ENCODE results near the gene EXOC1. TPM values are rescaled to one million over a fixed set of nuclear protein-coding genes. Genes with fewer than 3 reads are reported as not detected.

EXOC1 gene
- total and polyA plus RNA-seq, 12 donors, result 14.2 to 44.2 (median 29.2) TPM

- Histone ChIP-seq H3K36me3 (replicated peaks in 1 of 2) (no peaks in the 10 kb centered on the region), H3K27me3 (no peaks in the 10 kb centered on the region), H3K4me1 (replicated peaks in 1 of 2) (no peaks in the 10 kb centered on the region), H3K27ac (no peak overlapping the region), H3K4me3 (no peak overlapping the region), H3K9me3 (replicated peaks in 1 of 3) (no peaks in the 10 kb centered on the region)
- TF ChIP-seq CTCF (IDR thresholded peaks at IDR 0.05) (no peak), POLR2A (IDR thresholded peaks at IDR 0.05) (no peak)
- WGBS, 4 donors, result 80 to 97% (median 88%) methylated on average over 1 of the region's 1 CpG
- intact Hi-C loops (cut with DNase I), result no loop called here
- DNase-seq, result no peak
Measured at GRCh38 chr4:55938481-55938880, 85.0 kb downstream of the EXOC1 start.

- no peaks in the 10 kb centered on the region for H3K9me3 ChIP-seq (replicated peaks in 1 of 3)
- no peaks in the 10 kb centered on the region for H3K27me3 ChIP-seq
- no peak overlapping the region for H3K27ac ChIP-seq
- WGBS, 4 donors, result 70 to 100% (median 91%) methylated on average over 2 of the region's 2 CpGs
- TF ChIP-seq CTCF (IDR thresholded peaks at IDR 0.05), result no peak
- no peak for TF ChIP-seq POLR2A (IDR thresholded peaks at IDR 0.05)
- no peak overlapping the region for H3K4me3 ChIP-seq
- H3K36me3 ChIP-seq (replicated peaks in 1 of 2), result no peaks in the 10 kb centered on the region
- H3K4me1 ChIP-seq (replicated peaks in 1 of 2), result no peaks in the 10 kb centered on the region
- DNase-seq, result no peak
- intact Hi-C loops (cut with DNase I), result no loop called here
Measured at GRCh38 chr4:55939421-55939820, 86.0 kb downstream of the EXOC1 start.

GRCh38 chr4:55941881-55942396 is 88.5 kb downstream of the EXOC1 start:
- no peak for DNase-seq
- WGBS, 4 donors, result 76 to 92% (median 88%) methylated on average over 3 of the region's 3 CpGs
- Histone ChIP-seq H3K27me3 (no peaks in the 10 kb centered on the region), H3K9me3 (replicated peaks in 1 of 3) (no peaks in the 10 kb centered on the region), H3K27ac (no peak overlapping the region), H3K4me1 (replicated peaks in 1 of 2) (no peaks in the 10 kb centered on the region), H3K36me3 (replicated peaks in 1 of 2) (no peaks in the 10 kb centered on the region), H3K4me3 (no peak overlapping the region)
- TF ChIP-seq CTCF (IDR thresholded peaks at IDR 0.05), result no peak
- TF ChIP-seq POLR2A (IDR thresholded peaks at IDR 0.05), result no peak
- intact Hi-C loops (cut with DNase I), result no loop called here

- H3K27ac ChIP-seq, result peak overlapping the region in 2 of 5 donors; percentile 93 to 96
- DNase-seq, result peak in 1 of 7 donors; percentile 22
- no peak for TF ChIP-seq POLR2A (IDR thresholded peaks at IDR 0.05)
- TF ChIP-seq CTCF (IDR thresholded peaks at IDR 0.05), result no peak
- H3K36me3 ChIP-seq (replicated peaks in 1 of 2), result no peaks in the 10 kb centered on the region
- H3K4me1 ChIP-seq (replicated peaks in 1 of 2), result peaks cover 0 to 18% of the 10 kb centered on the region in 2 donors
- no peaks in the 10 kb centered on the region for H3K27me3 ChIP-seq
- H3K4me3 ChIP-seq, result peak overlapping the region in 2 of 4 donors; percentile 9 to 19
- intact Hi-C loops (cut with DNase I), result loop anchor here (5.0 kb wide), 1 partner anchor 355 kb away; no protein-coding TSS in a partner anchor
- WGBS, 4 donors, result 22 to 30% (median 27%) methylated on average over 6 of the region's 6 CpGs
- no peaks in the 10 kb centered on the region for H3K9me3 ChIP-seq (replicated peaks in 1 of 3)
Measured at GRCh38 chr4:55947254-55947882, 93.9 kb downstream of the EXOC1 start.

Data from adrenal gland (tissue), 12 donors.